GM12878 (cell line): ENCODE data around the gene SLC4A9. TPM values are rescaled to one million over a fixed set of nuclear protein-coding genes. Genes with fewer than 3 reads are reported as not detected.

Source experiments
- ATAC-seq: fragments of 200-7000 bp; cut with Tn5 transposase; 3 replicates; pipeline ENCODE4 v1.9.1; 2020; ENCODE audit warnings: mild to moderate bottlenecking, moderate library complexity
- BruUV-seq: library from RNA; stranded (reverse); fragments of 400-500 nt; replicated peaks from 2 replicates; lab custom pipeline; 2021; lab: Mats Ljungman, UMichigan
- CTCF ChIA-PET: fragments of 300-600 bp; sonication (Branson Sonifier 250); formaldehyde crosslinking; extraction: SDS; loops from one replicate; lab custom pipeline; 2021; ENCODE audit warnings: inconsistent platforms; lab: Yijun Ruan, JAX
- POLR2A ChIA-PET: fragments of 350-600 bp; formaldehyde crosslinking; extraction: SDS; loops from one replicate; lab custom pipeline; 2021; ENCODE audit warnings: inconsistent platforms; lab: Charles Lee
- RAD21 ChIA-PET: fragments of 300-600 bp; sonication (Branson Sonifier 250); formaldehyde crosslinking; loops from one replicate; lab custom pipeline; 2023; ENCODE audit warnings: antibody characterized with exemption; ENCODE audit not compliant: unreplicated experiment; lab: Charles Lee
- SMC1A ChIA-PET: fragments of 300-600 bp; sonication (Branson Sonifier 250); formaldehyde crosslinking; loops from one replicate; lab custom pipeline; 2023; ENCODE audit not compliant: unreplicated experiment, uncharacterized antibody; lab: Charles Lee
- DNase-seq: peaks from one replicate; pipeline ENCODE4 v3.0.0-alpha.2; 2011; ENCODE audit warnings: low read depth, low spot score
- FAIRE-seq: peaks from 3 replicates; lab custom pipeline; 2011; peaks lifted over from hg19 to GRCh38; lab: Jason Lieb, UNC
- H2AFZ ChIP-seq: 2 replicates; pipeline ENCODE4 v1.6.0; 2011; ENCODE audit warnings: low read depth, low read length, control low read depth; ENCODE audit not compliant: control insufficient read depth
- H3K27ac ChIP-seq: 2 replicates; pipeline ENCODE4 v1.5.1; 2011; ENCODE audit warnings: control low read depth; ENCODE audit not compliant: control insufficient read depth, insufficient read depth
- H3K27me3 ChIP-seq, 2 experiments: replicated peaks in 1 of 2; 2 replicates each; pipeline versions ENCODE4 v1.6.0 to v1.6.1; 2011; ENCODE audit warnings: low read length in 1 of 2; ENCODE audit not compliant: control insufficient read depth in 2 of 2, insufficient read depth in 2 of 2
- H3K36me3 ChIP-seq, 2 experiments: 2 replicates each; pipeline ENCODE4 v1.5.1; 2011; ENCODE audit warnings: low read length in 1 of 2; ENCODE audit not compliant: control insufficient read depth in 2 of 2, insufficient read depth in 2 of 2
- H3K4me1 ChIP-seq: 2 replicates; pipeline ENCODE4 v1.6.1; 2011; ENCODE audit warnings: mild to moderate bottlenecking, low read length, moderate library complexity, mixed read lengths; ENCODE audit not compliant: control insufficient read depth, insufficient read depth
- H3K4me2 ChIP-seq: 2 replicates; pipeline ENCODE4 v1.6.0; 2011; ENCODE audit warnings: control low read depth; ENCODE audit not compliant: control insufficient read depth, insufficient read depth
- H3K4me3 ChIP-seq: fragments of 200-600 bp; sonication (generic); 2 replicates; pipeline ENCODE4 v1.5.1; 2016
- H3K79me2 ChIP-seq: 2 replicates; pipeline ENCODE4 v1.6.0; 2011; ENCODE audit warnings: low read length; ENCODE audit not compliant: control insufficient read depth, insufficient read depth
- H3K9ac ChIP-seq: 2 replicates; pipeline ENCODE4 v1.8.0; 2011; ENCODE audit warnings: low read length, control low read depth, mixed read lengths; ENCODE audit not compliant: control insufficient read depth, insufficient read depth
- H3K9me3 ChIP-seq: replicated peaks from 3 replicates; pipeline ENCODE4 v1.5.1; 2011; ENCODE audit warnings: mild to moderate bottlenecking, low read length; ENCODE audit not compliant: control insufficient read depth, insufficient read depth
- H4K20me1 ChIP-seq: 2 replicates; pipeline ENCODE4 v1.6.0; 2011; ENCODE audit not compliant: control insufficient read depth, insufficient read depth
- BACH1 ChIP-seq: fragments of 450-650 bp; IDR thresholded peaks from 2 replicates; pipeline ENCODE4 v1.6.1; 2017; ENCODE audit warnings: mild to moderate bottlenecking, borderline replicate concordance
- CBX5 ChIP-seq: sonication (generic); IDR thresholded peaks from 2 replicates; pipeline ENCODE4 v1.6.1; 2016; ENCODE audit warnings: low read depth, moderate library complexity, mild to moderate bottlenecking, inconsistent platforms
- HDAC6 ChIP-seq: fragments of 200-600 bp; sonication (generic); IDR thresholded peaks from one replicate; pipeline ENCODE4 v1.8.0; 2017; ENCODE audit warnings: antibody characterized with exemption; ENCODE audit not compliant: unreplicated experiment
- MAX ChIP-seq: IDR thresholded peaks from 2 replicates; pipeline ENCODE4 v1.6.1; 2012; ENCODE audit warnings: low read depth, low read length, improper control_type of control experiment
- NR2F1 ChIP-seq: fragments of 450-650 bp; conservative IDR thresholded peaks from 2 replicates; pipeline ENCODE4 v1.6.1; 2017; ENCODE audit warnings: mild to moderate bottlenecking
- RAD21 ChIP-seq: IDR thresholded peaks from 2 replicates; pipeline ENCODE4 v1.6.1; 2011; ENCODE audit warnings: mild to moderate bottlenecking, low read depth, low read length, moderate library complexity; ENCODE audit not compliant: insufficient read depth
- TCF7 ChIP-seq: IDR thresholded peaks from 2 replicates; pipeline ENCODE4 v1.6.1; 2014; ENCODE audit warnings: antibody characterized with exemption, borderline replicate concordance
- YBX1 ChIP-seq: fragments of 450-650 bp; IDR thresholded peaks from 2 replicates; pipeline ENCODE4 v1.6.1; 2016; ENCODE audit warnings: antibody characterized with exemption
- ZNF274 ChIP-seq: IDR thresholded peaks from one replicate; pipeline ENCODE4 v1.8.0; 2011; ENCODE audit not compliant: insufficient read length, insufficient read depth
- WGBS: methylation state at CpG from one replicate; pipeline ENCODE4 v1.1.6; 2016; ENCODE audit warnings: low lambda C conversion rate; ENCODE audit not compliant: insufficient replicate concordance, insufficient coverage; ENCODE audit errors: missing lambda C conversion rate; 5-methylcytosine and 5-hydroxymethylcytosine counted together
- in situ Hi-C: fragments of 300-500 bp; cut with MboI; formaldehyde crosslinking; loops from 9 replicates; pipeline ENCODE4 v1.14.3; 2018; ENCODE audit warnings: mixed read lengths
- intact Hi-C: fragments of 100-400 bp; cut with micrococcal nuclease; formaldehyde crosslinking; loops from one replicate; pipeline ENCODE4 v1.14.2; 2022; ENCODE audit not compliant: unreplicated experiment
- polyA plus RNA-seq, 11 experiments: library from polyadenylated mRNA; depleted of rRNA in 4 of 11; unstranded in 6 of 11; stranded (reverse) in 5 of 11; fragments of >200 nt; fragmentation: Nextera tagmentation in 4 of 11; fragmentation: Illumina TruSeq in 1 of 11; extraction: Ambion mirVana in 4 of 11; extraction: Trizol in 1 of 11; gene quantifications; 1 replicate in 1 of 11; 2 replicates in 10 of 11; pipeline versions ENCODE4 v1.2.1 to v1.2.3, GENCODE V29; 2011 to 2016; ENCODE audit warnings: inconsistent platforms in 2 of 11, missing spikeins in 2 of 11, low read depth in 1 of 11
- total RNA-seq, 4 experiments: library from RNA; depleted of rRNA in 3 of 4; stranded (reverse); fragments of >200 nt in 3 of 4; fragmentation: Illumina TruSeq in 1 of 4; extraction: Trizol in 1 of 4; gene quantifications; 2 replicates each; pipeline versions ENCODE4 v1.2.1 to v1.2.3, GENCODE V29; 2013 to 2021
- TF ChIP-seq, protein P1 (sequence below): fragments of 450-650 bp; IDR thresholded peaks from 2 replicates; pipeline ENCODE4 v1.6.1; 2016; ENCODE audit warnings: mild to moderate bottlenecking
- TF ChIP-seq, protein P2 (sequence below): fragments of 150-350 bp; IDR thresholded peaks from 2 replicates; pipeline ENCODE4 v1.6.1; 2014; ENCODE audit warnings: mild to moderate bottlenecking, low read depth, low read length
- TF ChIP-seq, protein P3 (sequence below): fragments of 450-650 bp; formaldehyde crosslinking; IDR thresholded peaks from 2 replicates; pipeline ENCODE4 v1.5.0; 2022; ENCODE audit warnings: mild to moderate bottlenecking, missing genetic modification characterization
- TF ChIP-seq, protein P4 (sequence below), 3 experiments: IDR thresholded peaks in 2 of 3; conservative IDR thresholded peaks in 1 of 3; 2 replicates each; pipeline ENCODE4 v1.5.1; 2011; ENCODE audit warnings: low read depth in 3 of 3, low read length in 3 of 3, mild to moderate bottlenecking in 3 of 3, control low read depth in 2 of 3, moderate library complexity in 2 of 3, inconsistent platforms in 1 of 3, mixed read lengths in 1 of 3; ENCODE audit not compliant: control insufficient read depth in 2 of 3, insufficient read depth in 1 of 3; ENCODE audit errors: extremely low read depth in 1 of 3

The SLC4A9 gene
- total and polyA plus RNA-seq, 10 of the 15 experiments (the other 5 are each of a cell fraction or from before 2014, with no cell fraction given): 0.03 to 0.05 (median 0.05) TPM; not detected in 7

DNA sequence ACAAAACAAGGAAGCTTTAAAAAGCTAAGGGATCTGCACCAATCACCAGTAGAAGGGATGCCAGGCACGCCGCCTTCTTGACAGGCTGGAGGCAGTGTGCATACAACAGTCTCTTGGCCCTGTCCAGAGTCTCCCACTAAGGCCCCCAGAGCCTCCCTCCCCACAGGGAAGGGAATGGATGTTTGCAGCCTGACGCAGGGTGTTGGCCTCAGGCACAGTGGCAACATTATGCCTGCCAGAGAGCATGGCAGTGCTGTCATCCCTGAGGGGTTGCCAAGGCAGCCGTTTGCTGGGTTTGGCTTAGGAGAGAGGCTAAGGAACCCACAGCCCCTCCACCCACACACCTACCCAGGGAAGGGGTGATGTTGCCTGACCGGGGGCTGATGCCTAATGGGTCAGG is 18.4 kb upstream of the SLC4A9 start:
- no peaks in the 10 kb centered on the region for H4K20me1 ChIP-seq
- FAIRE-seq (no peak), DNase-seq (no peak), ATAC-seq (no peak)
- H3K4me3 ChIP-seq: no peak overlapping the region
- H2AFZ ChIP-seq: peak overlapping the region; percentile 80; the same call in 1 of the 2 replicates
- H3K4me2 ChIP-seq: peak overlapping the region; percentile 41
- peak overlapping the region; percentile 72 for H3K27ac ChIP-seq
- ChIA-PET RAD21 (interaction anchor here (1.2 to 9.2 kb wide), 2 partner anchors 96 to 97 kb away, joined by 3 to 131 read pairs; no protein-coding TSS in a partner anchor), POLR2A (interaction anchor here (0.9 kb wide), 1 partner anchor 119 kb away, joined by 3 read pairs; no protein-coding TSS in a partner anchor), SMC1A (interaction anchor here (0.9 to 2.0 kb wide), 3 partner anchors 14 to 161 kb away, joined by 4 to 8 read pairs (median 5); no protein-coding TSS in a partner anchor), CTCF (interaction anchor here (1.1 to 16.9 kb wide), 5 partner anchors 9 to 172 kb away, joined by 3 to 774 read pairs (median 10); no protein-coding TSS in a partner anchor)
- BruUV-seq: no TSS peak
- peaks cover 3% of the 10 kb centered on the region for H3K79me2 ChIP-seq
- peaks cover 36% of the 10 kb centered on the region for H3K4me1 ChIP-seq
- no peaks in the 10 kb centered on the region for H3K27me3 ChIP-seq
- H3K36me3 ChIP-seq: no peaks in the 10 kb centered on the region
- WGBS: 68% methylated on average over 5 of the region's 5 CpGs
- intact Hi-C loops: no loop called here
- H3K9me3 ChIP-seq: no peaks in the 10 kb centered on the region
- H3K9ac ChIP-seq: peak overlapping the region; percentile 26; the same call in 1 of the 2 replicates
- in situ Hi-C loops: no loop called here
- TF ChIP-seq BACH1 (no peak), YBX1 (no peak), ZNF274 (no peak), HDAC6 (no peak), MAX (no peak), CBX5 (no peak), TCF7 (no peak), NR2F1 (no peak), RAD21 (no peak)
- TF ChIP-seq, protein P1, sequence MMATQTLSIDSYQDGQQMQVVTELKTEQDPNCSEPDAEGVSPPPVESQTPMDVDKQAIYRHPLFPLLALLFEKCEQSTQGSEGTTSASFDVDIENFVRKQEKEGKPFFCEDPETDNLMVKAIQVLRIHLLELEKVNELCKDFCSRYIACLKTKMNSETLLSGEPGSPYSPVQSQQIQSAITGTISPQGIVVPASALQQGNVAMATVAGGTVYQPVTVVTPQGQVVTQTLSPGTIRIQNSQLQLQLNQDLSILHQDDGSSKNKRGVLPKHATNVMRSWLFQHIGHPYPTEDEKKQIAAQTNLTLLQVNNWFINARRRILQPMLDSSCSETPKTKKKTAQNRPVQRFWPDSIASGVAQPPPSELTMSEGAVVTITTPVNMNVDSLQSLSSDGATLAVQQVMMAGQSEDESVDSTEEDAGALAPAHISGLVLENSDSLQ: no peak
- TF ChIP-seq, protein P2, sequence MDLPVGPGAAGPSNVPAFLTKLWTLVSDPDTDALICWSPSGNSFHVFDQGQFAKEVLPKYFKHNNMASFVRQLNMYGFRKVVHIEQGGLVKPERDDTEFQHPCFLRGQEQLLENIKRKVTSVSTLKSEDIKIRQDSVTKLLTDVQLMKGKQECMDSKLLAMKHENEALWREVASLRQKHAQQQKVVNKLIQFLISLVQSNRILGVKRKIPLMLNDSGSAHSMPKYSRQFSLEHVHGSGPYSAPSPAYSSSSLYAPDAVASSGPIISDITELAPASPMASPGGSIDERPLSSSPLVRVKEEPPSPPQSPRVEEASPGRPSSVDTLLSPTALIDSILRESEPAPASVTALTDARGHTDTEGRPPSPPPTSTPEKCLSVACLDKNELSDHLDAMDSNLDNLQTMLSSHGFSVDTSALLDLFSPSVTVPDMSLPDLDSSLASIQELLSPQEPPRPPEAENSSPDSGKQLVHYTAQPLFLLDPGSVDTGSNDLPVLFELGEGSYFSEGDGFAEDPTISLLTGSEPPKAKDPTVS: no peak
- TF ChIP-seq, protein P3, sequence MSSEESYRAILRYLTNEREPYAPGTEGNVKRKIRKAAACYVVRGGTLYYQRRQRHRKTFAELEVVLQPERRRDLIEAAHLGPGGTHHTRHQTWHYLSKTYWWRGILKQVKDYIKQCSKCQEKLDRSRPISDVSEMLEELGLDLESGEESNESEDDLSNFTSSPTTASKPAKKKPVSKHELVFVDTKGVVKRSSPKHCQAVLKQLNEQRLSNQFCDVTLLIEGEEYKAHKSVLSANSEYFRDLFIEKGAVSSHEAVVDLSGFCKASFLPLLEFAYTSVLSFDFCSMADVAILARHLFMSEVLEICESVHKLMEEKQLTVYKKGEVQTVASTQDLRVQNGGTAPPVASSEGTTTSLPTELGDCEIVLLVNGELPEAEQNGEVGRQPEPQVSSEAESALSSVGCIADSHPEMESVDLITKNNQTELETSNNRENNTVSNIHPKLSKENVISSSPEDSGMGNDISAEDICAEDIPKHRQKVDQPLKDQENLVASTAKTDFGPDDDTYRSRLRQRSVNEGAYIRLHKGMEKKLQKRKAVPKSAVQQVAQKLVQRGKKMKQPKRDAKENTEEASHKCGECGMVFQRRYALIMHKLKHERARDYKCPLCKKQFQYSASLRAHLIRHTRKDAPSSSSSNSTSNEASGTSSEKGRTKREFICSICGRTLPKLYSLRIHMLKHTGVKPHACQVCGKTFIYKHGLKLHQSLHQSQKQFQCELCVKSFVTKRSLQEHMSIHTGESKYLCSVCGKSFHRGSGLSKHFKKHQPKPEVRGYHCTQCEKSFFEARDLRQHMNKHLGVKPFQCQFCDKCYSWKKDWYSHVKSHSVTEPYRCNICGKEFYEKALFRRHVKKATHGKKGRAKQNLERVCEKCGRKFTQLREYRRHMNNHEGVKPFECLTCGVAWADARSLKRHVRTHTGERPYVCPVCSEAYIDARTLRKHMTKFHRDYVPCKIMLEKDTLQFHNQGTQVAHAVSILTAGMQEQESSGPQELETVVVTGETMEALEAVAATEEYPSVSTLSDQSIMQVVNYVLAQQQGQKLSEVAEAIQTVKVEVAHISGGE (CRISPR knock-in tag): no peak
- TF ChIP-seq, protein P4, sequence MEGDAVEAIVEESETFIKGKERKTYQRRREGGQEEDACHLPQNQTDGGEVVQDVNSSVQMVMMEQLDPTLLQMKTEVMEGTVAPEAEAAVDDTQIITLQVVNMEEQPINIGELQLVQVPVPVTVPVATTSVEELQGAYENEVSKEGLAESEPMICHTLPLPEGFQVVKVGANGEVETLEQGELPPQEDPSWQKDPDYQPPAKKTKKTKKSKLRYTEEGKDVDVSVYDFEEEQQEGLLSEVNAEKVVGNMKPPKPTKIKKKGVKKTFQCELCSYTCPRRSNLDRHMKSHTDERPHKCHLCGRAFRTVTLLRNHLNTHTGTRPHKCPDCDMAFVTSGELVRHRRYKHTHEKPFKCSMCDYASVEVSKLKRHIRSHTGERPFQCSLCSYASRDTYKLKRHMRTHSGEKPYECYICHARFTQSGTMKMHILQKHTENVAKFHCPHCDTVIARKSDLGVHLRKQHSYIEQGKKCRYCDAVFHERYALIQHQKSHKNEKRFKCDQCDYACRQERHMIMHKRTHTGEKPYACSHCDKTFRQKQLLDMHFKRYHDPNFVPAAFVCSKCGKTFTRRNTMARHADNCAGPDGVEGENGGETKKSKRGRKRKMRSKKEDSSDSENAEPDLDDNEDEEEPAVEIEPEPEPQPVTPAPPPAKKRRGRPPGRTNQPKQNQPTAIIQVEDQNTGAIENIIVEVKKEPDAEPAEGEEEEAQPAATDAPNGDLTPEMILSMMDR (IDR thresholded peaks at IDR 0.05 in 2 of 3, conservative IDR thresholded peaks at IDR 0.05 in 1 of 3; ENCODE audit: control insufficient read depth in 2 of 3, extremely low read depth in 1 of 3, insufficient read depth in 1 of 3, low read depth in 3 of 3, low read length in 3 of 3): no peak
